Endometrium (tissue), 2 donors: ENCODE measurements around the gene SURF4.
"Not testable (repeated sequence)": the region's sequence is repeated elsewhere in the genome, so short reads cannot be mapped to it uniquely, and the experiment has no call there.

Experiments
- FAIRE-seq: peaks from 2 replicates; lab custom pipeline; 2012; peaks lifted over from hg19 to GRCh38; lab: Jason Lieb, UNC
- donor health status: control.
- donor health status: control.

The SURF4 gene

DNA sequence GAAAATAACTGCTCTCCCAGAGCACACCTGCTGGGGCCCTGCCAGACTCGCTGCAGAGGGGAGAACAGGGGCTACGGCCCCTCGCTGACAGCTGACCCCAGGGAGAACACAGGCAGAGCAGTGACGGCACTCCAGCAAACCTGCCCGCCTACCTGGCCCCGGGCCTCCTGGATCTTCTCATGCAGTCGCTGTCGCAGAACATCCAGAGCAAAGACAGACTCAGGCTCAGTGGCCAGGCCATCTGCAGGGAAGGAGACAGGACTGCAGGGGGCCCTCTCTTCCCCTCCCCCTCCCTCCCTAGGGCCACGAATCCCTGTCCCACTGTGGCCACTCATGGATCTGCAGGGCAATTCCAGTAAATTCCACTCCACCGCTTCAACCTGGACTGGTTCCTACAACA is 42.3 kb downstream of the SURF4 start:
- no peak for FAIRE-seq

DNA sequence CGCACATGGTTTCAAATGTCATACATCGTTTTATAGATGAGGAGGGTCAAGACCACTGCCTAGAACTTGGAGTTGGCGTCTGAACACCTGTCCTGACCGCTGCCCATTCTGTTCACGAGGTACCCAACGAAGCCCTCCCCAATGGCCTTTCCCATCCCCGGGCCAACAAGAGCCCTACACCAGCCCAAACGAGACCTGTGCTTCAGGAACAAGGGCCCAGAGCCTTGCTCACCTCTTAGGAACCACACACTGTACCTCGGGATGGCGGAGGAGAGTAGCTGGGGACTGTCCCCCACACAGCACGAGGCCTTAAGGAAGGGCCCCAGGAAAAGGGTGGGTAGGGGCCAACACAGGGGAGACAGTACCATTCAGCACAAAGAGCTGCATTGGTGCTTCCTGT is 42.8 kb downstream of the SURF4 start:
- FAIRE-seq, result no peak

DNA sequence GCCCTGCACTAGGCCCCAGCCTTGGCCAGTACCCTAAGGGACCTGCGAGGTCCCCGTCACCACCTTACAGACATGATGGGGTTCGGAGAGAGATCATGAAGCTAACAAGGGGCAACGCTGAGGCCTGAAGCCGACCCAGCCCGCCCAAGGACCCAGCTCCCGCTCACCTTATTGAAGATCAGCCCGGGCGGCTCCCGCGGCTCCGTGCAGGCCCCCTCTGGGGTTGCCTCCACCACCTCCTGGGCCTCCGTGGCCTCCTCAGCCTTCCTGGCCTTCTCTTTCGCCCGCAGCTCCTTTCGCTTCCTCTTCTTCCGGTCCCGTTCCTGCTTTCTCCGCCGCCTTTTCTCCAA is 43.5 kb downstream of the SURF4 start:
- FAIRE-seq, result no peak

DNA sequence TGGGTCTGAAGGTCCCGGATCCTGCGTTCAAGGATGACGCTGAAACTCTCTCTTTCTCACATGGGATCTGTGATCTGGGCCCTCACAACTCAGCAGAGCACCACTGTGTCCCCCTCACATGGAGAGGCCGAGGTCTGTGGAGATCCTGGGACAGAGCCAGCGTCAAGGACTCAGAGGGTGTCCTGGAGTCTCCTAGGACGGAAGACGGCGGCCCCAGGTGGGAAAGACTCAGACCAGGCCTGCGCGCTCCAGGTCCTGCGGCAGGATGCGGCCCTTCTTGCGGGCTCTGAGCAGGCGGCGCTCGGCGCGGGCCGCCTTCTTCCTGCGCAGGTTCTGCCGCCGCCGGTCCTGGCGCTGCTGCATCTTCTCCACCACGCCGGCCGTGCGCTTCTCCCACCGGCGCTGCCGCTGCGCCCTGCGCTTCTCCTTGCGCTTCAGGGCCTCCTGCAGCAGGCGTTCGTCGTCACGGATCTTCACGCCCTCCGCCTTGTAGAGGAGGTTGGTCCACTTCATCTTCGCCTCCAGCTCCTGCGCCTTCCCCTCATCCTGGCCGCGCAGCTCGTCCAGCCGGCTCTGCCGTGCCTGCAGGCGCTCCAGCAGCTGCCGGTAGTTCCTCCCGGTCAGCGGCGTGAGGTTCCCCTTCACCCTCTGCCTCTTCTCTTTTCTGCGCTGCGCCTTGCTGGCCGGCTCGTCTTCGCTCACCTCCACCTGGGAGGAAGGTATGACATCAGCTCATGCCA is 44.0 kb downstream of the SURF4 start:
- FAIRE-seq, result no peak

DNA sequence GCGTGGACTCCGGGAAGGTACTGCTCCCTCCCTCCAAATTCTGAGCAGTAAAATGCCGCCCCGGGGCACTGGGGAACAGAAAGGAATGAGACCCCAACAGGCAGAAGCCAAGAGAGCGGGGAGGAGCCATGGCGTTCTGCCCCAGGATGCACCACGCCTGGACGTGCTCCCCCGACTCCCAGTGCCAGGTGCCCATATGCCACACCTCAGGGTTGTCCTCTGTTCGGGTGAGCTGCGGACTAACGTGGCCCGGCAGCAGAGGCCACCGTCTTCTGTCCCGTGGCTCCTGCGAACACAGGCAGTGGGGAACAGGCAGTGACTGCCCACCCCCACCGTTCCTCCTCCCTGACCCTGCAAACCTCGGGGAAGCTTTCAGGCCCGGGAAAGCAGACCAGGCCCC is 44.6 kb downstream of the SURF4 start:
- FAIRE-seq, result no peak

DNA sequence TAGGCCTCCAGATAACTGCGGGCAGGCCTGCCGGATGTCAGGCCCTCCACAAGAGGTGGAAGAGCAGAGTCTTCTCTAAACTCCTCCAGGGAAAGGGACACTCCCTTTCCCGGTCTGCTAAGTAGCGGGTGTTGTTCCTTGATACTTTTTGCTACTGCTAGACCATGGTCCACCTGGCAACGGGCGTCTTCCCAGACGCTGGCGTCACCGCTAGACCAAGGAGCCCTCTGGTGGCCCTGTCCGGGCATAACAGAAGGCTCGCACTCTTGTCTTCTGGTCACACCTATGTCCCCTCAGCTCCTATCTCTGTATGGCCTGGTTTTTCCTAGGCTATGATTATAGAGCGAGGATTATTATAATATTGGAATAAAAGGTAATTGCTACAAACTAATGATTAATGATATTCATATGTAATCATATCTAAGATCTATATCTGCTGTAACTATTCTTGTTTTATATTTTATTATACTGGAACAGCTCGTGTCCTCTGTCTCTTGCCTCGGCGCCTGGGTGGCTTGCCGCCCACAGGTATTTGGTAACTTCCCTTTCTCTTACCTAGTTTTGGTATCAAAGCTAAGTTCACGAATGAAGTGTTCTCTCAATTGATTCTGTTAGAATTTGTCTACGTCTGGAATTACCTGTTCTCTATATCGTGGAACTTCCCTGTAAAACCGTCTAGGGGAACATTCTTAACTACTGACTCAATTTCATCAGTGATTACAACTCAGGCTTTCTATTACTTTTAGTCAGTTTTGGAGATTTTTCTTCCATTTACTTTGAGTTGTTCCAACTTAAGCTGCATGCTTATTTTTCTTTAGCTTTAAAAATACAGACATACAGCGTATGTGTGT is 46.3 kb downstream of the SURF4 start:
- FAIRE-seq, result not testable (repeated sequence)

DNA sequence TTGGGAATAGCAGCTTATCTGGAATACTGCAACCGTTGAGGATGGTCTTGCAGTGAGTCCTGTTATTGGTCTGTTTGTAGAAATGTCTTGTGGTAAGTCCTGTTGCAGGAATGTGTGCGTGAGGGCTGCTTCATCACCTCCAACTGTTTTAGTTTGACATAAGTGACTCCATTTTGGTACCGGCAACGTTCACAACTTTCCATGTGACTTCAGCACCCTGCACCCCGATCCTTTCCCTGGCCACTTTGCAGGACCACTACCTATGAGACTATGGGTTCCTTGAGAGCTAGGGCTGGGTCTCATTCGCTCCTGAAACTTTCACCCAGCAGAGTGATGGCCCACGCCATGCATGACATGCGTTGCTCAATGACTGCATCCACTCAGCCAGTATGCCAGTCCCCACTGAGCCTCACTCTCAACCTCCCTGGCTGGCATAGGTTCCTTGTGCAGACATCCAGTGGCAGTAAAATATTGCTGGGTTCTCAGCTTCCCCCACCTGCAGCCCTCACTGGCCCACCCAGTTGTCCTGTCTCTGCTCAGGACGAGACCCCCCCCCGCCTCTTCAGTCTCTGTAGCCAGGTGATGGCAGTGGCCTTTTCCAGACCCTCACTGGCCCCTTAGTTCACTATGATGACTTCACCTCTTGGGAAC is 47.9 kb downstream of the SURF4 start:
- no peak for FAIRE-seq

DNA sequence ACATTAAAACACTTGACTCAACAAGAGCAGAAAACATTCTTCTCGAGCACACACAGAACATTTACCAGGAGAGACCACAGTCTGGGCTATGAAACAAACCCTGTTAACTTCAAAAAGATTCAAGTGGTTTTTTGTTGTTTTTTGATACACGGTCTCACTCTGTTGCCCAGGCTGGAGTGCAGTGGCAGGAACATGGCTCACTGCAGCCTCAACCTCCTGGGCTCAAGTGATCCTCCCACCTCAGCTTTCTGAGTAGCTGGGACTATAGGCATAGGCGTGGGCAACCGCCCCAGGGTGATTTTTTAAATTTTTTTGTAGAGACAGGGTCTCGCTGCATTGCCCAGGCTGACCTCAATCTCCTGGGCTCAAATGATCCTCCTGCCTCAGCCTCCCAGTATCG is 48.8 kb downstream of the SURF4 start:
- not testable (repeated sequence) for FAIRE-seq

DNA sequence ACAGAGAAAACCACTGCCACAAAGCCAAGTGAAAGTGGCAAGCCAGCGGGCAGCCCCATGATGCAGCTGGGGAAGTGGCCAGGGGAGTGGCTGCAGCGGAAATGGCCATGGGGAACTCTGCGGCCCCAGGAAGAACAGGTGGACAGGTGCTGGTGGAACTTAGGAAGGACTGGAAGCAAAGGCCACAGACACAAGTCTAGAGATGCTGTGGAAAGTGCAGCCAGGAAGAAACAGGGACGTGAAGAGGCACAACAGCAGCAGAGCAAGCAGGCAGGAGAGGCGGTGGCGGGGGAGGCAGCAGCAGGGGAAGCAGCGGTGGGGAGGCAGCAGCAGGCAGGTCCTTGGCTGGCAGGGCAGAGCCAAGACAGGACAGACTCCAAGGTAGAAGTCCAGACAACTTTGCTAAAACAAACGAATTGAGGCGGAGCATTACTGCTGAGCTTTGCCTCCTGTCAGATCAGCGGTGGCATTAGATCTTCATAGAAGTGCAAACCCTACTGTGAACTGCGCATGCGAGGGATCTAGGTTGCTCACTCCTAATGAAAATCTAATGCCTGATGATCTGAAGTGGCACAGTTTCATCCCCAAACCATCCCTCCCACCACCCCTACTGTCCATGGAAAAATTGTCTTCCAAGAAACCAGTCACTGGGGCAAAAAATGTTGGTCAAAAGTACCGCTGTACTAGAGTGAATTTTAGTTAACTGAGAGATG is 51.7 kb downstream of the SURF4 start:
- FAIRE-seq, result no peak

DNA sequence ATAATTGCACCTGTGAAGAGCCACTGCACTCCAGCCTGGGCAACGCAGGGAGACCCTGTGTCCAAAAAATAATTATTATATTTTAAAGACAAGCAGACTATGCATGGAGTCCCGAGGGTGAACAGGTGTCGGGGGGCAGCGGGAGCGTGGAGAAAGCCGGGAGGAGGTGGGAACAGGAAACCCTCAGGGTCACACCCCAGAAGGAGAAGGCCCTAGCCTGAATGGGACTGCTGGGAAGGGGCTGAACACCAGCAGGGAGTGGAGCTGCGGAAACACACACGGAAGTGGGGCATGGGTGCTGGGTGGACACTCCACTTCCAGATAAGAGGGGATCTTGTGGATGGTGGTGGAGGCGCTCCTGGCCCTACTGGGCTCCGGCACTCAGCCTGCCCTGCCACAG is 52.6 kb downstream of the SURF4 start:
- no peak for FAIRE-seq

DNA sequence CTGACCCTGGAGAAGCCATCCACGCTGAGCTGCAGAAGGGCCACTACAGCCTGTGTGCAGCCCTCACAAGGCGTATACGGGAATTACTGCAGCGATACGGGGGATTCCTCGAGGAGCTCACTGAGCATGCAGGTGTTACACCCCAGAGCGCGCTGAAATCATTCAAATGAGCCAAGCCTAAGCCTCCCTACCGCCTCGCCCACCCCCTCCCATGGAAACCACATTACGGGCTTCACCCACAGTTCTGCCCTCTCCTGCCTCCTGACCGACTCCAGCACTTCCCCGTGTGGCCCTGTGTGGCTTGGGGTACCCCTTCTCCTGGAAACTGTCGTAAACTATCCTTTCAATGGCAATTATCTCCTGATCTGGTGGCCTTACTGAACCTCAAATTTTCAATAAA is 53.2 kb downstream of the SURF4 start:
- no peak for FAIRE-seq

DNA sequence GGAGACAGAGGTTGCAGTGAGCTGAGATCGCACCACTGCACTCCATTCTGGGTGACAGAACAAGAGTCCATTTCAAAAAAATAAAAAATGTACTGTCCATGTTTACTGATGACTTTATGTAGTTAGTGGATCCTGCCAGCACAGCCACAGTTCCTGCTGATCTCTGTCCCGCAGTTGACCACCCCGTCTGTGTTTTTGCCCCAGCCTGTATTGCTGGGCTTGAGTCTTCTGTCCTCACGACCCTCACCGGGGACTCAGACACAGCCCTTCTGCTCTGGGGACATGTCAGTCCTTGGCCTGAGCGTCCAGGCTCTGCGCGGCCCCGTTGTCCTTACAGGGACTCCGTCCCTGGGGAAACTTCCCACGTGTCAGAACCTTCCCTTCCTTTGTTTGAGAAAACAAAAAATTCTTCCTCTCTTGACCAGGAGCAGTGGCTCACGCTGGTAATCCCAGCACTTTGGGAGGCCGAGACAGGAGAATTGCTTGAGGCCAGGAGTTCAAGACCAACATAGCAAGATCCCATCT is 54.4 kb downstream of the SURF4 start:
- FAIRE-seq, result no peak

DNA sequence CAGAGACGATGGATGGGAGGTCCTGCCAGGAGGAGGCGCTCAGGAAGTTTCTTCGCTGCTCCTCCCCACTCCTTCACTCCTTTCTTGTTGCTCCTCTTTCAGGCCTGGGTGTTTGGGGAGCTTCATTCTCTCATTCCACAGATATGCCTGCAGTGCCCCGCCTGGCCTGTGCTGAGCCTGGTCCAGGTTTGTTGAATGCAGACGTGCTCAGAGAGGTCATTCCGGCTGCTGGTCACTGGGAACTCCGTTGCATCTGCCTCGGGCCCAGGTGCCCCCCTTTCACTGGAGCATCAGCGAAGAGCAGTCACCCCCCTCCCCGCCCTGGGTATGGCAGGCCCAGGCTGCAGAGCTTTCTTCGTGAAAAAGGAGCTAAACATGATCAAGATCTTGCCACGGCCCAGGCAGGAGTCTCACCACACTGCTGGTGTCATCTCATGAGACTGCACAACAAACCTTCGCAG is 55.4 kb downstream of the SURF4 start:
- FAIRE-seq, result no peak

DNA sequence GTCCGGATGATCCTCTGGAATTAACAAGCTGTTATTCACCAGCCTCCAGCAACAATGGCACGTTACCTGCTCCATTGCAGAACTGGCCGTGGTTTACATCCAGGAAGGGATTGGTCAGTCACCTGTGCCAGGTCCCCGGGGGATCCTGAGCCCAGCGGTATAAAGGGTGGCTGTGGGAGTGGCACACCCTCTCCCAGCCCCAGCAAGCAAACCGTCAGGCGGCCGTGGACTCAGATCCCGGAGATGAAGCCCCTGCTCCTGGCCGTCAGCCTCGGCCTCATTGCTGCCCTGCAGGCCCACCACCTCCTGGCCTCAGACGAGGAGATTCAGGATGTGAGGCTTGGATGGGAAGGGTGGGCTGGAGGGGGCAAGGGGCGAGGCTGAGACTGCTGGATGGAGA is 58.3 kb downstream of the SURF4 start:
- not testable (repeated sequence) for FAIRE-seq

DNA sequence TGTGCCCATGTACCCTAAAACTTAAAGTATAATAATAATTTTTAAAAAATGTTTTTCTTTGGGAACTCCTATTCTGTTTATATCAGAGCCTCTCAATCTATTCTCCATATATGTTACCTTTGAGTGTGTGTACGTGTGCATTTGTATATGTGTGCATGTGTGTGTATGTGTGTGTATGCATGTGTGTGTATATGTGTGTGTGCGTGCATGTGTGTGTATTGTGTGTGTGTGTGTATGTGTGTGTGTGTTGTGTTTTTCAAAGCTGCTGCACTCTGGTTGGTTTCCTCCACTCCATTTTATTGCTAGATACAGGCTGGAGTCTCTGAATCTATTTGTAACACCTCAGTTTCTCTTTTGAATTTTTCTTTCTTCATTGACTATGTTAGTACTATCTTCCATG is 59.9 kb downstream of the SURF4 start:
- FAIRE-seq, result no peak
